ENCODE results near the gene XPO4.
"Not testable (repeated sequence)": the region's sequence is repeated elsewhere in the genome, so short reads cannot be mapped to it uniquely, and the experiment has no call there.

The XPO4 gene

DNA sequence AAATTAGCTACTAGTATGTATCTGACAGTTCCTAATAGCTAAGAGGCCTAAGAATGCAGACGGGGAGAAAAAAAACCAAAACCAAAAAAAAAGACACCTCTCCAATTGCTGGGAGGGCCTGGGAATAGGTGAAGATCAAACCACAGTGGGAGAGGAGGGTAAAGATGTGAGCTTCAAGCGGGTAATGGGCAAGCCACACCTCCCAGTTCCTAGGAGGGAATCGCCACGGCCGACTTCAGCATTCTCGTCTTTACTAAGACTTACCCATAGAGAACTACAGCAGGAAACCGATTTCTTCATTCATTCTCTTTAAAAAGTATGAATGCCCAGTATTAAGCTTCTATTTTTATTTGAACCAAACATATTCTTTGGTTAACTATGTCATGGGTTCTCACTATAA, 123.1 kb downstream of the XPO4 start:
- no peak for DNase-seq

DNA sequence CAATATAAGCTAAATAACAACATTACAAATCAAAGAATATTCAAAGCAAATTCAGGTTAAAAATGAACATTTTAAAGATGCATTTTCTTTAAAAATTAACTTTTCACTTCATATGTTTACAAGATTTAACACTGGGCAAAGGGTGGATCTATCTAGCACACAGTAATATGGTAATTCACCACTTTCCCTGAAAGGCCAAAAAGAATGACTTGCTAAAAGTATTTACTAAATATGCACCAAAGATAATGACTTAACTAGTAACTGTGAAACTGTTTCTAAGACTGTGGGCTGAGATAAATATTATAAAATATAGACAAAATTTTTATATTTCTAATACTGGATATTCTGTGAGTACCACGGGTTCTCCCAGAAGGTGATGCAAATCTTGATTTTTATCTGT, 124.2 kb downstream of the XPO4 start:
- DNase-seq: no peak

DNA sequence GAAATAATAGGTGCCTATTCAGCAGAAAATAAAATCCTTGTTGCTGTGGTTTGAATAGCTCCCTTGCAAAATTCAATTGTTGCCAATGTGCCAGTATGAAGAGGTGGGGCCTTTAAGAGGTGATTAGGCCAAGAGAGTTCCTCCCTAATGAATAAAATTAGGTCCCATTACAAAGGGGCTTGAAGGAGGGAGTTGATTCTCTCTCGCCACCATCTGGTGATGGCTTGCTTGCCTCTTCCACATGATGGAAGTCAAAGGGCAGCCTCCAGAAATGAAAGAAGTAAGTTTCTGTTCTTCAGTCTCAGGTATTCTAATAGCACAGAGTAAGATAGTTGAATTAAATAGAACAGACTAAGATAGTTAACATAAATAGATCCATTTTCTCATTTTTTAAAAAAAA, 125.8 kb downstream of the XPO4 start:
- no peak for DNase-seq

DNA sequence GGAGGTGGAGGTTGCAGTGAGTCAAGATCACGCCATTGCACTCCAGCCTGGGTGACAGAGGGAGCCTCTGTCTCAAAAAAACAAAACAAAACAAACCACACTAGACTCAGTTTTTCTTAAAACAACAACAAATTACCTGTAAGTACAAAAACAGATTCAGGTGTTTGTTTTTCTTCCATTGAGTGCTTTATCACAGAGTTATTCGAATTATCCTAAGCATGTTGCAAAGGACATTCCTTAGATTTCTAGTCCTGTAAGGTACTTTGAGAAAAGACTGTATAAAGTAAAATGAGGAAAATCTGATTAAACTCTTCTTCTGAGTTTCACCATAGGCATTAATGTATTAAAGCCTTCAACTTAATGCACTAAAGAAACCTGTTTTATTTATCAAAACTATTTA, 126.6 kb downstream of the XPO4 start:
- no peak for DNase-seq

DNA sequence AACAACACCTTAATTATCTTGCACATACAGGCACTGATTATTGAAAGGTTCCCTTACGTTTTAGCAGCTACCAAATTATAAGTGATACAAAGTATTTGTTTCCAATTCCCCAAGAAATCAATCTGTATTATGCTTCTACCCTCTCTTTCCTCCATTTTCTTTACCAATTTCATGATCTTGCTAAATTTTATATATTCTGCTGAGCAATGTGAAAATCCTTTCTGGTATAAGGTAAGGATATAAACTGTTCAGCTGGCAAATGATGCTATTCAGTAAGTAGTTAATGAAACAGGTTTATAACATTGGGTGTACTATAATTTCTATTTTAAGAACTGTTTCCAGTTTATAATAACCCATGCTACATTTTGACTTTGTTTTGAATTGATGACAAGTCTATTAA, 127.8 kb downstream of the XPO4 start:
- DNase-seq: no peak

DNA sequence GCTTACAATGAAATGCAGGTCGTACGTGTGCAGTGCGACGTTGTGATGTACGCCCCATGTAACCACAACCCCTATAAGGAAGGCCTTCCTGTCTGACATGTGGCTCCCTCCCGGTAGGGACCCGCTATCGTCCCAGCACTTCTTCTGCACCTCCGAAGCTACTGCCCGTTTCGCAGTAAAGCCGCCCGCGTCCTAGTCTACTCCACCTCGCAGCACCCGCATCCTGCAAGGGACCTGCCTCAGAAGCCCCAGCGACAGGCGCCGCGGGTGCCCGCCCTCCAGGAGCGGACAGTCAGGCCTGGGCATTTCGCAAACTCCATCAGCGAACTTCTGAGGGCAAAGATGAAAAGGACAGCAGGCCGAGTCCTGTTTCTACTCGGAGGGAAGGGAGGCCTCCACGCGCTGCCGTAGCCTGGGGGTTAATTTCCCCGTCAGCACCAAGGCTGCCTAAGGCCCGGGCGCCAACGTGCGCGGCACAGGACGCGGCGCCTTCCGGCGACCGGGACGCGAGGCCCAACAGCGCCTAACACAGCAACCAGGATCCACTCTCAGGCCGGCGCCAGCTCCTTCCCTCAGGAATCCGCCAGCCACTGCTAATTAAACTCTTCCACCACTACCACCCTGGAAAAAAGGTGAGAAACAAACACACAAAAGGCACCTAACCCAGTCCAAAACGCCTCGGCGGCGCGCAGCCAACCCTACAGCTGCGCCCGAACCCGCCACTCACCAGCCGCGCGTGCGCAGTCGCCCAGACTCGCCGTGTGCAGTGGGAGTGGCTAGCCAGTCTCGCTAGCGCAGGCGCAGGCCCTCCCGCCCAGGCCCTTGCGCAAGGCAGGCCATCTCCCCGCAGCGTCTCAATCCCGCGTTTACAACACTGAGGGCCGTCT, 129.1 kb downstream of the XPO4 start, which contains the start of gene EEF1AKMT1:
TSS of gene EEF1AKMT1 (minus strand) at position 768 of the 887 bp plus-strand sequence. CDS start 16,363 bp downstream, outside the sequence.
- DNase-seq: peak; percentile 78

DNA sequence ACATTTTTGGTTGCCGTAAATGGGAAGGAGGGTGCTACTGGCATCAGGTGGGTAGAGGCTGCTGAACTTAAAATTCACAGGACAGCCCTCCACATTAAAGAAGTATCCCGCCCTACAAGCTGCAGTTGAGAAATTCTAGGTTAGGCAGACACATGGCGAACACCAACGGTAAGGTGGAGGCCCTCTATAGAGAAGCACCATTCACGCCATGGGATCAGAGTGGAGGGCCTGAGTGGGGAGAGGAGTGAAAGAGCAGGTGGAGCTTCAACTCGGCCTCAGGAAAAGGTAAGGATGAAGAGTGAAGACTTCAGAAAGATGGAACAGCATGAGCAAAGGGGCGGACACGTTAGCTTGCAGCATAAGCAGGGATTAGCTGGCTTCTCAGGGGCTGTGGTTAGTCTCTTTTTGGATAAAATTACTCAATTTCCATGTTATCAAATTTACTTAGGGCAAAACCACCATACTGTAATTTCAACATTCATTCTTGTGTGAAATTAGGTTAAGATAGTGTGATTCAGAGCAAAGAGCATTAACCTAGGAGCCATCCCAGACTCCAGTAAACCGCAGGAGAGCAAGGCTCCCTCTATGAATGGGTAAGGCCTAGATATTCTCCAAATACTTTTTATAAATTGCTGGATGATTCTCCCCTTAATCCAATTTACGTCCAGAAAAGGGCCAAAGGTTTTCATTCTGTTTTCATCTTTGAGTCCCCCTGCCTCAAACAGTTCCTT, 130.0 kb downstream of the XPO4 start:
- DNase-seq: no peak

- no peak for DNase-seq
Measured at GRCh38 chr13:20769834-20770233, 132.7 kb downstream of the XPO4 start.

GRCh38 chr13:20769091-20769490, 133.5 kb downstream of the XPO4 start:
- DNase-seq: no peak

- peak; percentile 10 for DNase-seq
Measured at GRCh38 chr13:20767309-20767943, 135.1 kb downstream of the XPO4 start.

DNA sequence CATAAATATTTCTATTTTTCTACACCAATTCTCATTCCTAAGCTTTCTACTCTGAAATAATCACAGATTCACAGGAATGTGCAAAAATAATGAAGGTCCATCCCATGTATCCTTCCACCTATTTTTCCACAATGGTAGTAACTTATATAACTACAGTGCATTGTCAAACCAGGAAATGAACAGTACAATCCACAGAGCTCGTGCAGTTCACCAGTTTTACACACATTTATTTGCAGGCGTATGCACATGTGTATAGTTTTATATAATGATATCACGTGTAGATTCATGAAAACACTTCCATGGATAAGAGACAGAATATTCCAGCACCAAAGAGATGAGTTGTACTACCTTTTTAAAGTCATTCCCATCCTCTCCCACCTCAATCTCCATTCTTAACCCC, 141.7 kb downstream of the XPO4 start:
- DNase-seq: no peak

DNA sequence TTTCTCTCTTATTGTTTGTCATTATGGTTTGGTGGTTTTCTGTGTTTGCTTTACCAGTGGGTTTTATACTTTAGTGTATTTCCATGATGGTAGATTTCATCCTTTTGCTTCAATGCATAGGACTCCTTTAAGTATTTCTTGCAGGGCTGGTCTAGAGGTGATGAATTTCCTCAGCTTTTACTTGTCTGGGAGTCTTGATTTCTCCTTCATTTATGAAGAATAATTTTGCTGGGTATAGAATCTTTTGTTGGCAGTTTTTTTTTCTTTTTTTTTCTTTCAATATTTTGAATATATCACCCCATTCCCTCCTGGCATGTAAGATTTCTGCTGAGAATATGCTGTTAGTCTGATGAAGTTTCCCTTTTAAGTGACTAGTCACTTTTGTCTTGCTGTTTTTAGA, 148.5 kb downstream of the XPO4 start:
- DNase-seq: no peak

- no peak for DNase-seq
Measured at GRCh38 chr13:20749377-20749776, 153.2 kb downstream of the XPO4 start.

- not testable (repeated sequence) for DNase-seq
Measured at GRCh38 chr13:20743830-20744404, 158.6 kb downstream of the XPO4 start.

GRCh38 chr13:20740021-20740420, 162.5 kb downstream of the XPO4 start:
- no peak for DNase-seq

DNA sequence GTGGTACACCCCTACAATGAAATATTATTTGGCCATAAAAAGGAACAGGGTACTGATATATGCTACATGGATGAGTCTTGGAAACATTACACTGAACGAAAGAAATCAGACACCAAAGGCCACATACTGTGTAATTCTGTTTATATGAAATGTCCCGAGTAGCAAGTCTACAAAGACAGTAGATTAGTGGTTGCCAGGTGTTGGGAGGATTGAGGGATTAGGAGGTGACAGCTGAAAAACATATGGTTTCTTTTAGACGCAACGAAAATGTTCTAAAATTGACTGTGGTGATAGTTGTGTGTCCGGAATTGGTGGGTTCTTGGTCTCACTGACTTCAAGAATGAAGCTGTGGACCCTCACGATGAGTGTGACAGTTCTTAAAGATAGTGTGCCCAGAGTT, 163.9 kb downstream of the XPO4 start:
- DNase-seq: no peak

- peak; percentile 49 for DNase-seq
Measured at GRCh38 chr13:20729633-20730585, 172.6 kb downstream of the XPO4 start.

- no peak for DNase-seq
Measured at GRCh38 chr13:20728579-20729311, 173.8 kb downstream of the XPO4 start.

- no peak for DNase-seq
Measured at GRCh38 chr13:20727856-20728255, 174.7 kb downstream of the XPO4 start.

All from NCI-H2171 treated with DMSO at 0.1 percent for 48 hours (cell line).